ENCODE measurements around the gene TUBB4A. TPM values are rescaled to one million over a fixed set of nuclear protein-coding genes. Genes with fewer than 3 reads are reported as not detected.

The TUBB4A gene
- total and polyA plus RNA-seq, 9 donors, result 0.88 to 47.1 (median 3.2) TPM; not detected in 2

DNA sequence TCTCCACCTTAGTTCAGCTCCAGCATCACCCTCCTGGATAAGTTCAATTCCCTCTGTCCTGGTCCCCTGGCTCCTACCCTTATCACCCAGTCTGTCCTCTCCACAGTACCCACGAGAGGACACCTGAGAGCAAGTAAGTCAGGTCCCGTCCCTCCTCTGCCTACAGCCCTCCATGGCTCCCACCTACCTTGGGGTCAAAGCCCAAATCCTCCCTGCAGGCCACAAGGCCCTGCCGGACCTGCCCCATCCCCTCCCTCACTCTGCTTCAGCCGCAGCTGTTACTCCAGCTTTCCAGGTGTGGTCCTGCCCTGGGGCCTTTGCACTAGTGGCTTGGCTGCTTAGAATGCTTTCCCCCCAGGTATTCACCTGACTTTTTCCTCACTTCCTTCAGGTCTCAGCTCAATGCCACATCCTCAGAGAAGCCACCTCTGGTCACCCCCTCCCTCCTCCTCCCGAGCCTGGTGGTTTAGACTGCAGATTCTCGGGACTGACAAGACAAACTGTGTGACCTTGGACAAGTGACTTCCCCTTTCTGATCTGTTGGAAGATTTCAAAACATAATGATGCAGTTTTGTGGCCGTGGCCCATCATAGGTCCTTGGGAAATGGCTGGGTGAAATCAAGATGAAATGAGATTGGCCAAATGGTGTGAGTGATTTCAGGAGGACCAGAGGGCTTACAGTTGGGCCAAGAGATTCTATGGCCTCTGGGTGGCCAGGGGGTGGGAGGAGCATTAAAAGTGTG, 3.6 kb downstream of the TUBB4A start:
- 61 to 69% (median 65%) methylated on average over 7 of the region's 7 CpGs for WGBS, 3 donors
- TF ChIP-seq EP300 (IDR thresholded peaks at IDR 0.05) (no peak), POLR2A (IDR thresholded peaks at IDR 0.05) (no peak)
- TF ChIP-seq, protein P1, sequence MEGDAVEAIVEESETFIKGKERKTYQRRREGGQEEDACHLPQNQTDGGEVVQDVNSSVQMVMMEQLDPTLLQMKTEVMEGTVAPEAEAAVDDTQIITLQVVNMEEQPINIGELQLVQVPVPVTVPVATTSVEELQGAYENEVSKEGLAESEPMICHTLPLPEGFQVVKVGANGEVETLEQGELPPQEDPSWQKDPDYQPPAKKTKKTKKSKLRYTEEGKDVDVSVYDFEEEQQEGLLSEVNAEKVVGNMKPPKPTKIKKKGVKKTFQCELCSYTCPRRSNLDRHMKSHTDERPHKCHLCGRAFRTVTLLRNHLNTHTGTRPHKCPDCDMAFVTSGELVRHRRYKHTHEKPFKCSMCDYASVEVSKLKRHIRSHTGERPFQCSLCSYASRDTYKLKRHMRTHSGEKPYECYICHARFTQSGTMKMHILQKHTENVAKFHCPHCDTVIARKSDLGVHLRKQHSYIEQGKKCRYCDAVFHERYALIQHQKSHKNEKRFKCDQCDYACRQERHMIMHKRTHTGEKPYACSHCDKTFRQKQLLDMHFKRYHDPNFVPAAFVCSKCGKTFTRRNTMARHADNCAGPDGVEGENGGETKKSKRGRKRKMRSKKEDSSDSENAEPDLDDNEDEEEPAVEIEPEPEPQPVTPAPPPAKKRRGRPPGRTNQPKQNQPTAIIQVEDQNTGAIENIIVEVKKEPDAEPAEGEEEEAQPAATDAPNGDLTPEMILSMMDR (IDR thresholded peaks at IDR 0.05), result no peak
- Histone ChIP-seq H3K27ac (no peak overlapping the region), H3K4me3 (no peak overlapping the region), H3K4me1 (ENCODE audit: insufficient read depth) (no peaks in the 10 kb centered on the region), H3K27me3 (no peaks in the 10 kb centered on the region), H3K9me3 (no peaks in the 10 kb centered on the region), H3K36me3 (no peaks in the 10 kb centered on the region)
- intact Hi-C loops (cut with DNase I), result no loop called here
- no peak for DNase-seq

- no peak for TF ChIP-seq EP300 (IDR thresholded peaks at IDR 0.05)
- TF ChIP-seq, protein P1 (IDR thresholded peaks at IDR 0.05), result no peak
- no peak for TF ChIP-seq POLR2A (IDR thresholded peaks at IDR 0.05)
- H3K27me3 ChIP-seq, result no peaks in the 10 kb centered on the region
- no peak overlapping the region for H3K27ac ChIP-seq
- 93 to 96% (median 93%) methylated on average over 19 of the region's 19 CpGs for WGBS, 3 donors
- H3K9me3 ChIP-seq, result peaks cover 0 to 4% of the 10 kb centered on the region in 2 donors
- intact Hi-C loops (cut with DNase I), result no loop called here
- H3K4me1 ChIP-seq (ENCODE audit: insufficient read depth), result no peaks in the 10 kb centered on the region
- no peaks in the 10 kb centered on the region for H3K36me3 ChIP-seq
- H3K4me3 ChIP-seq, result no peak overlapping the region
- no peak for DNase-seq
Observed at GRCh38 chr19:6495947-6496346, 6.2 kb downstream of the TUBB4A start.

- no peaks in the 10 kb centered on the region for H3K27me3 ChIP-seq
- peaks cover 0 to 4% of the 10 kb centered on the region in 2 donors for H3K9me3 ChIP-seq
- no peaks in the 10 kb centered on the region for H3K36me3 ChIP-seq
- intact Hi-C loops (cut with DNase I), result no loop called here
- DNase-seq, result no peak
- no peaks in the 10 kb centered on the region for H3K4me1 ChIP-seq (ENCODE audit: insufficient read depth)
- H3K27ac ChIP-seq, result no peak overlapping the region
- TF ChIP-seq, protein P1 (IDR thresholded peaks at IDR 0.05), result no peak
- no peak for TF ChIP-seq EP300 (IDR thresholded peaks at IDR 0.05)
- TF ChIP-seq POLR2A (IDR thresholded peaks at IDR 0.05), result no peak
- no peak overlapping the region for H3K4me3 ChIP-seq
- 66 to 72% (median 69%) methylated on average over 8 of the region's 8 CpGs for WGBS, 3 donors
Observed at GRCh38 chr19:6494438-6495036, 7.6 kb downstream of the TUBB4A start.

DNA sequence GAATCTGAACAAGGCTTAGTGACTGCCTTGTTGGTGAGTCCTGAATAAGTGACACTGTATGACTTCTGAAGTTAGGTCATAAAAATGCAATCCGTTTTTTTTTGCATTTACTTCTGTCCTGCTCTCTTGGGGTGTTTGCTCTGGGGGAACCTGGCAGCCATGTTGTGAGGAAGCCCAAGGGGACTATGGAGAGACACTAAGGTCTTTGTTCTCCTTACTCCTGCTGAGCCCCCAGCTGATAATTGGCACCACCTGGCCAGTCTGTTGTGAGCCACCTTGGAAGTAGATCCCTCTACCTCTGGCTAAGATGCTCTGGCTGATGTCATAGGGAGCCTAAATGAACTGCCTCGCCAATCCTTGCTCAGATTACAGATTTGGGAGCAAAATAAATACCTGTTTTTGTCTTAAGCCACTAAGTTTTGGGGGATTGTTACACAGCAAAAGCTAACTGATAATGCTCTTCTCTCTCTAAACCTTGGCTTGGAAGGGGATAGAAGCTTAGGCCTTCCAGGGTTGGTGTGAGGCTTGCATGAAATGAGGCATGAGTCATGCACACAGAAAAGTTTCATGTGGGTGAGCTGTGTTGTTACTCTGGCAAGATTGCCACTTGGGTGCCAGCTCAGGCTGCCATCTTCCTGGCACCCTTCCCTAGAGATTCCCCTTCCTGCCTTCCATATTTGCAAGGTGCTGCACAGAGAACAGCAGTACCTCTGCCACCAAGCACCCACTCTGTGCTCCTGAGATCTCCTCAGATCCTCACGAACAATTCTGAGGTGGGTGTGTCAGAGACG, 10.1 kb downstream of the TUBB4A start:
- Histone ChIP-seq H3K9me3 (peaks cover 0 to 4% of the 10 kb centered on the region in 2 donors), H3K4me1 (ENCODE audit: insufficient read depth) (no peaks in the 10 kb centered on the region), H3K4me3 (no peak overlapping the region), H3K36me3 (no peaks in the 10 kb centered on the region), H3K27ac (no peak overlapping the region), H3K27me3 (no peaks in the 10 kb centered on the region)
- DNase-seq, result no peak
- 75 to 91% (median 79%) methylated on average over 4 of the region's 4 CpGs for WGBS, 3 donors
- TF ChIP-seq POLR2A (IDR thresholded peaks at IDR 0.05), result no peak
- no peak for TF ChIP-seq EP300 (IDR thresholded peaks at IDR 0.05)
- TF ChIP-seq, protein P1 (IDR thresholded peaks at IDR 0.05), result no peak
- intact Hi-C loops (cut with DNase I), result no loop called here
